Gastroesophageal sphincter (tissue), 2 donors: Measurements from ENCODE around the gene TNFRSF14.

Experiments used
- EP300 ChIP-seq: sonication (generic); formaldehyde crosslinking; IDR thresholded peaks from one replicate; pipeline ENCODE4 v1.6.1; 2017; ENCODE audit warnings: antibody characterized with exemption, mild to moderate bottlenecking
- POLR2A ChIP-seq, 2 donors: fragments of 450-650 bp; IDR thresholded peaks; one replicate each; pipeline ENCODE4 v1.6.1; 2017; ENCODE audit warnings: antibody characterized with exemption in 2 of 2, mild to moderate bottlenecking in 2 of 2, moderate library complexity in 1 of 2

DNA sequence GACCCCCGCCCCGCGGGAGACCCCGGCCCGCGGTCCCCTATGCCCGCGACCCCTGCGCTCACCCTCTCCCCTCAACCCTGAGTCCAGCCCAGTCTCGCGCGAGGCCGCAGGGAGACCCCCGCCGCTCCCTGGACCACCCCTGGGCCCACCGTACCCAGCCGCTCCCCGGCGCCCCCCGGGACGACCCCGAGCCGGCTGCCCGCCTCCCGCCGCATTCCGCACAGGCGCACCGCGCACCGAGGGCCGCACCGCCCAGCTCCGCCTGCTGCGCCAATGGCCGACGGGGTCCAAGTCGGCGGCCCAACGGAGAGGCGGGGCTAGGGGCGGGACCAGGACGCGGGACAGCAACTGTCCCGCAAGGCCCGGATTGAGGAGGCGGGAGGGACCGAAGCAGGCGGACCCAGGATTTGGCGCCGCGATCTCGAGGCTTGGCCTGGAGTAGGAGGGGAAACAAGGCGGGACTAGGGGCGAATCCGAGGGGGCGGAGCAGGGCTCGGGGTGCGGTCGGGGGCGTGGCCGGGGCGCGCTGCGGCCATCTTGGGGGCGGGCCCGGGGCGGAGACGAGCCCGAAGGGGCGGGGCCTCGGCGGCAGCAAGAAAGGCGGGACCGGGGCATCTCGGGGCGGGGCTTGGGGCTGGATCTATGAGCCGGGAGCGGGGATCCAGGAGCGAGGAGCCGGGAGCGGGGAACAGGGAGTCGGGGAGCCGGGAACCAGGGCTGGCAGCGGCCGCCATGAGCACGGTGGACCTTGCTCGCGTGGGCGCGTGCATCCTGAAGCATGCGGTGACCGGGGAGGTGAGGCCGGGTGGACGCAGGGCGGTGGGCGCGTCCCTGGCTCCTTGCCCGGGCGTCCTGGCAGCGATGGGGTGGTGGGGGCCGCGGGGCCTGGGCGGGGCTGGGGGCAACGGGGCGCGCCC is 30.2 kb downstream of the TNFRSF14 start, which contains the start of gene PRXL2B:
- no peak for TF ChIP-seq EP300
- peak; percentile 86 to 88 for TF ChIP-seq POLR2A (IDR thresholded peaks at IDR 0.05)
